Keratinocyte (primary cell): ENCODE measurements around the gene HRAS. TPM values are rescaled to one million over a fixed set of nuclear protein-coding genes. Genes with fewer than 3 reads are reported as not detected.

Experiments
- DNase-seq: peaks from one replicate; pipeline ENCODE4 v3.0.0-alpha.2; 2011; ENCODE audit warnings: low read depth, missing footprints, low spot score
- FAIRE-seq: peaks from 2 replicates; lab custom pipeline; 2011; peaks lifted over from hg19 to GRCh38; lab: Jason Lieb, UNC
- H2AFZ ChIP-seq: 2 replicates; pipeline ENCODE4 v1.6.0; 2012; ENCODE audit warnings: low read length, control low read depth, inconsistent platforms; ENCODE audit not compliant: control insufficient read depth
- H3K27ac ChIP-seq: 2 replicates; pipeline ENCODE4 v1.5.1; 2011; ENCODE audit warnings: low read length; ENCODE audit not compliant: control insufficient read depth, insufficient read depth
- H3K27me3 ChIP-seq: 3 replicates; pipeline ENCODE4 v1.6.0; 2011; ENCODE audit warnings: low read length; ENCODE audit not compliant: control insufficient read depth, insufficient read depth; ENCODE audit errors: extremely low read depth
- H3K36me3 ChIP-seq, 2 experiments: 2 replicates in 1 of 2; 3 replicates in 1 of 2; pipeline ENCODE4 v1.5.1; 2011; ENCODE audit warnings: low read length in 2 of 2, mild to moderate bottlenecking in 1 of 2; ENCODE audit not compliant: control insufficient read depth in 2 of 2, insufficient read depth in 2 of 2; ENCODE audit errors: extremely low read depth in 1 of 2
- H3K4me1 ChIP-seq: 3 replicates; pipeline ENCODE4 v1.5.1; 2011; ENCODE audit warnings: low read length; ENCODE audit not compliant: control insufficient read depth, insufficient read depth; ENCODE audit errors: extremely low read depth
- H3K4me2 ChIP-seq: 3 replicates; pipeline ENCODE4 v1.6.0; 2011; ENCODE audit warnings: low read depth, low read length; ENCODE audit not compliant: control insufficient read depth, insufficient read depth; ENCODE audit errors: extremely low read depth
- H3K4me3 ChIP-seq, 3 experiments: fragments of 200-600 bp in 1 of 3; sonication (generic) in 1 of 3; 2 replicates in 2 of 3; 3 replicates in 1 of 3; pipeline ENCODE4 v1.5.1; 2011 to 2016; ENCODE audit warnings: low read length in 3 of 3, mild to moderate bottlenecking in 3 of 3, control low read depth in 2 of 3, inconsistent platforms in 1 of 3, low read depth in 1 of 3, mixed read lengths in 1 of 3, mixed run types in 1 of 3, moderate library complexity in 1 of 3; ENCODE audit not compliant: control insufficient read depth in 2 of 3, insufficient read depth in 2 of 3; ENCODE audit errors: extremely low read depth in 1 of 3
- H3K79me2 ChIP-seq: 2 replicates; pipeline ENCODE4 v1.6.0; 2012; ENCODE audit warnings: low read length; ENCODE audit not compliant: control insufficient read depth, insufficient read depth
- H3K9ac ChIP-seq: 3 replicates; pipeline ENCODE4 v1.6.0; 2011; ENCODE audit warnings: low read length; ENCODE audit not compliant: control insufficient read depth, insufficient read depth; ENCODE audit errors: extremely low read depth
- H3K9me1 ChIP-seq: 3 replicates; pipeline ENCODE4 v1.6.0; 2011; ENCODE audit warnings: low read length; ENCODE audit not compliant: control insufficient read depth, insufficient read depth; ENCODE audit errors: extremely low read depth
- H3K9me3 ChIP-seq: 2 replicates; pipeline ENCODE4 v1.5.1; 2012; ENCODE audit warnings: low read depth, low read length; ENCODE audit not compliant: control insufficient read depth
- H4K20me1 ChIP-seq: 3 replicates; pipeline ENCODE4 v1.6.0; 2011; ENCODE audit warnings: low read length; ENCODE audit not compliant: control insufficient read depth, insufficient read depth; ENCODE audit errors: extremely low read depth
- EZH2 ChIP-seq: IDR thresholded peaks from one replicate; pipeline ENCODE4 v1.6.1; 2012; ENCODE audit warnings: inconsistent platforms, mild to moderate bottlenecking, low read length, moderate library complexity
- dilution Hi-C: fragments of 300-500 bp; cut with MboI; formaldehyde crosslinking; loops from one replicate; pipeline ENCODE4 v1.7.0; 2020; ENCODE audit warnings: low sequenced_read_pairs; ENCODE audit not compliant: extremely low pct_ligation_motif_present
- polyA plus RNA-seq, 5 experiments: library from polyadenylated mRNA; depleted of rRNA in 3 of 5; stranded (reverse) in 3 of 5; stranded (forward) in 1 of 5; unstranded in 1 of 5; fragments of >200 nt; gene quantifications; 1 replicate in 1 of 5; 2 replicates in 3 of 5; 3 replicates in 1 of 5; pipeline versions ENCODE4 v1.2.1 to v1.2.3, GENCODE V29; 2011 to 2012; ENCODE audit warnings: missing spikeins in 2 of 5, low read depth in 1 of 5, low replicate concordance in 1 of 5
- TF ChIP-seq, protein P1 (sequence below), 3 experiments: IDR thresholded peaks in 1 of 3; conservative IDR thresholded peaks in 1 of 3; optimal IDR thresholded peaks in 1 of 3; 2 replicates in 2 of 3; 3 replicates in 1 of 3; pipeline versions ENCODE3 to v1.5.1; 2011; ENCODE audit warnings: low read length in 3 of 3, mild to moderate bottlenecking in 3 of 3, moderate library complexity in 2 of 3, control low read depth in 1 of 3, inconsistent platforms in 1 of 3; ENCODE audit not compliant: insufficient read depth in 2 of 3; ENCODE audit errors: extremely low read depth in 1 of 3

The HRAS gene
- polyA plus RNA-seq, 1 donor (not counting 4 experiments of a cell fraction or from before 2014, with no cell fraction given), result 112 TPM

GRCh38 chr11:540583-541432 lies 5.4 kb upstream of the HRAS start:
- Histone ChIP-seq H3K9ac (no peak overlapping the region), H3K27ac (no peak overlapping the region), H3K9me3 (no peaks in the 10 kb centered on the region), H3K36me3 (no peaks in the 10 kb centered on the region), H3K4me1 (peaks cover 11% of the 10 kb centered on the region), H3K4me2 (no peak overlapping the region), H3K4me3 (no peak overlapping the region), H3K79me2 (no peaks in the 10 kb centered on the region), H3K9me1 (no peaks in the 10 kb centered on the region), H3K27me3 (peaks cover 10% of the 10 kb centered on the region), H4K20me1 (no peaks in the 10 kb centered on the region), H2AFZ (no peak overlapping the region)
- no peak for FAIRE-seq
- dilution Hi-C loops, result no loop called here
- DNase-seq, result no peak
- no peak for TF ChIP-seq EZH2
- TF ChIP-seq, protein P1, sequence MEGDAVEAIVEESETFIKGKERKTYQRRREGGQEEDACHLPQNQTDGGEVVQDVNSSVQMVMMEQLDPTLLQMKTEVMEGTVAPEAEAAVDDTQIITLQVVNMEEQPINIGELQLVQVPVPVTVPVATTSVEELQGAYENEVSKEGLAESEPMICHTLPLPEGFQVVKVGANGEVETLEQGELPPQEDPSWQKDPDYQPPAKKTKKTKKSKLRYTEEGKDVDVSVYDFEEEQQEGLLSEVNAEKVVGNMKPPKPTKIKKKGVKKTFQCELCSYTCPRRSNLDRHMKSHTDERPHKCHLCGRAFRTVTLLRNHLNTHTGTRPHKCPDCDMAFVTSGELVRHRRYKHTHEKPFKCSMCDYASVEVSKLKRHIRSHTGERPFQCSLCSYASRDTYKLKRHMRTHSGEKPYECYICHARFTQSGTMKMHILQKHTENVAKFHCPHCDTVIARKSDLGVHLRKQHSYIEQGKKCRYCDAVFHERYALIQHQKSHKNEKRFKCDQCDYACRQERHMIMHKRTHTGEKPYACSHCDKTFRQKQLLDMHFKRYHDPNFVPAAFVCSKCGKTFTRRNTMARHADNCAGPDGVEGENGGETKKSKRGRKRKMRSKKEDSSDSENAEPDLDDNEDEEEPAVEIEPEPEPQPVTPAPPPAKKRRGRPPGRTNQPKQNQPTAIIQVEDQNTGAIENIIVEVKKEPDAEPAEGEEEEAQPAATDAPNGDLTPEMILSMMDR (optimal IDR thresholded peaks at IDR 0.05 in 1 of 3, IDR thresholded peaks at IDR 0.05 in 1 of 3, conservative IDR thresholded peaks at IDR 0.05 in 1 of 3; ENCODE audit: extremely low read depth in 1 of 3, insufficient read depth in 2 of 3, low read length in 3 of 3), result no peak

DNA sequence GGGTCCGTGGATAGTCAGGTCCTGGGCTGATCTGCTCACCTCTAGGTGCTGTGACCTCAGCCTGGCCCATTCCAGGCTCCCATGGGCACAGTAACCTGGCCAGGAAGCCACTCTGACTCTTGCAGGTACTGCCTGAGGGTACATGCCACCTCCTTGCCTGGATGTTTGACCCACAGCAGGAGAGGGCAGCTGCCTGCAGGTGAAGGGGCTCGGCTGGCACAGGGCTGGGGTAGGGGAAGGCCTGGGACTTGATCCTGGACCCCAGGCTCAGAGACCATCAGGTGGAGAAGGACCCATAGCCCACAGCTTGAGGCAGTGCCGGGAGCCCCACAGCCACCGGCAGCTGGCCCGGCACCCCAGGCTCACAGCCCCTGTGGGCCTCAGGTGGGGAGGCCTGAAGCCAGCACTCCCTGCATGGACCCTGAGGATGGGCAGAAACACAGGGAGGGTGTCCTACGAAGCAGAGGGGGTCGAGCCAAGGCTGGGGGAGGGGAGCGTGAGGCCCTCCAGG lies 4.7 kb upstream of the HRAS start:
- DNase-seq (no peak), FAIRE-seq (no peak)
- dilution Hi-C loops, result no loop called here

More for the DNA sequence above, 4.7 kb upstream of the HRAS start:
- no peak overlapping the region for H3K9ac ChIP-seq
- H3K9me1 ChIP-seq, result no peaks in the 10 kb centered on the region
- no peaks in the 10 kb centered on the region for H3K79me2 ChIP-seq
- no peaks in the 10 kb centered on the region for H3K9me3 ChIP-seq
- H2AFZ ChIP-seq, result no peak overlapping the region
- H3K4me1 ChIP-seq, result peaks cover 11% of the 10 kb centered on the region
- H3K4me3 ChIP-seq, result no peak overlapping the region
- H3K27me3 ChIP-seq, result peaks cover 8% of the 10 kb centered on the region
- no peaks in the 10 kb centered on the region for H3K36me3 ChIP-seq
- H3K27ac ChIP-seq, result no peak overlapping the region
- H4K20me1 ChIP-seq, result no peaks in the 10 kb centered on the region
- TF ChIP-seq, protein P1 (optimal IDR thresholded peaks at IDR 0.05 in 1 of 3, IDR thresholded peaks at IDR 0.05 in 1 of 3, conservative IDR thresholded peaks at IDR 0.05 in 1 of 3; ENCODE audit: extremely low read depth in 1 of 3, insufficient read depth in 2 of 3, low read length in 3 of 3), result no peak
- TF ChIP-seq EZH2, result no peak
- H3K4me2 ChIP-seq, result no peak overlapping the region
